Ovary (tissue), 3 donors: ENCODE results near the gene TNRC6B.

ENCODE experiments used
- CTCF ChIP-seq, 3 donors: fragments of 450-650 bp in 2 of 3; fragments of 200-600 bp in 1 of 3; IDR thresholded peaks; one replicate each; pipeline versions ENCODE4 v1.5.1 to v1.8.0; 2016 to 2022; ENCODE audit warnings: antibody characterized with exemption in 3 of 3, mild to moderate bottlenecking in 1 of 3
- EP300 ChIP-seq: sonication (generic); formaldehyde crosslinking; IDR thresholded peaks from one replicate; pipeline ENCODE4 v1.6.1; 2017; ENCODE audit warnings: antibody characterized with exemption
- POLR2A ChIP-seq: fragments of 450-650 bp; IDR thresholded peaks from one replicate; pipeline ENCODE4 v1.6.1; 2017; ENCODE audit warnings: antibody characterized with exemption, mild to moderate bottlenecking, moderate library complexity
- donor health status: DM: no; HTN: no; CAD: no.

- no peak for TF ChIP-seq CTCF (IDR thresholded peaks at IDR 0.05)
- TF ChIP-seq POLR2A, result no peak
- TF ChIP-seq EP300, result no peak
Measured at GRCh38 chr22:40270748-40271373, 93.1 kb downstream of the TNRC6B start.
